SK-N-SH (cell line): ENCODE data around the gene ABHD10. TPM values are rescaled to one million over a fixed set of nuclear protein-coding genes. Genes with fewer than 3 reads are reported as not detected.
A peak's percentile ranks its signal among the peaks of the same experiment; 100 is the strongest.

ENCODE experiments used
- CTCF ChIA-PET: fragments of 300-600, 350-600 bp; formaldehyde crosslinking; extraction: SDS; loops from one replicate; lab custom pipeline; 2021; lab: Yijun Ruan, JAX
- POLR2A ChIA-PET: fragments of 350-600 bp; sonication (Branson Sonifier 250); formaldehyde crosslinking; extraction: SDS; loops from one replicate; lab custom pipeline; 2020; ENCODE audit warnings: antibody characterized with exemption, inconsistent platforms; lab: Yijun Ruan, JAX
- DNase-seq: peaks from one replicate; pipeline ENCODE4 v3.0.0; 2012
- H2AFZ ChIP-seq: fragments of 200-600 bp; sonication (generic); 2 replicates; pipeline ENCODE4 v1.8.1; 2016; ENCODE audit warnings: antibody characterized with exemption, mild to moderate bottlenecking, low read depth
- H3F3A ChIP-seq: fragments of 200-600 bp; sonication (generic); replicated peaks from 2 replicates; pipeline ENCODE3; 2016; ENCODE audit warnings: antibody characterized with exemption, mild to moderate bottlenecking; ENCODE audit not compliant: insufficient read depth
- H3K27ac ChIP-seq, 2 experiments: fragments of 200-500 bp in 1 of 2; fragments of 200-600 bp in 1 of 2; sonication (Bioruptor generic) in 1 of 2; sonication (generic), shearing (Covaris generic) in 1 of 2; 2 replicates each; pipeline versions ENCODE4 v1.5.1 to v1.6.1; 2014 to 2016; ENCODE audit warnings: low read depth in 2 of 2, inconsistent platforms in 1 of 2, low read length in 1 of 2, mild to moderate bottlenecking in 1 of 2, mixed read lengths in 1 of 2
- H3K27me3 ChIP-seq: fragments of 200-600 bp; sonication (generic), shearing (Covaris generic); 2 replicates; pipeline ENCODE4 v1.6.1; 2016; ENCODE audit warnings: mixed run types; ENCODE audit not compliant: insufficient read depth
- H3K36me3 ChIP-seq, 2 experiments: fragments of 200-500 bp in 1 of 2; fragments of 200-600 bp in 1 of 2; sonication (Bioruptor generic) in 1 of 2; sonication (generic) in 1 of 2; replicated peaks in 1 of 2; 2 replicates each; pipeline versions ENCODE3 to v1.5.1; 2014 to 2016; ENCODE audit warnings: low read length in 1 of 2, mild to moderate bottlenecking in 1 of 2; ENCODE audit not compliant: insufficient read depth in 2 of 2, control insufficient read depth in 1 of 2
- H3K4me1 ChIP-seq, 2 experiments: fragments of 200-500 bp in 1 of 2; fragments of 200-600 bp in 1 of 2; sonication (Bioruptor generic) in 1 of 2; sonication (generic), shearing (Covaris generic) in 1 of 2; 2 replicates each; pipeline versions ENCODE4 v1.5.1 to v1.6.1; 2014 to 2016; ENCODE audit warnings: low read depth in 1 of 2, low read length in 1 of 2, mixed run types in 1 of 2; ENCODE audit not compliant: insufficient read depth in 2 of 2, control insufficient read depth in 1 of 2
- H3K4me2 ChIP-seq: fragments of 200-600 bp; sonication (generic), shearing (Covaris generic); 2 replicates; pipeline ENCODE4 v1.6.1; 2017; ENCODE audit warnings: mixed run types
- H3K4me3 ChIP-seq, 2 experiments: fragments of 200-500 bp in 1 of 2; fragments of 200-600 bp in 1 of 2; sonication (Bioruptor generic) in 1 of 2; sonication (generic), shearing (Covaris generic) in 1 of 2; 2 replicates each; pipeline versions ENCODE4 v1.5.1 to v1.8.1; 2014 to 2016; ENCODE audit warnings: low read depth in 2 of 2, inconsistent platforms in 1 of 2, low read length in 1 of 2, mild to moderate bottlenecking in 1 of 2, mixed read lengths in 1 of 2, moderate library complexity in 1 of 2
- H3K79me2 ChIP-seq: fragments of 200-600 bp; sonication (generic); 2 replicates; pipeline ENCODE4 v1.8.1; 2017; ENCODE audit warnings: mild to moderate bottlenecking; ENCODE audit not compliant: insufficient read depth
- H3K9ac ChIP-seq: fragments of 200-600 bp; sonication (generic); 2 replicates; pipeline ENCODE4 v1.6.1; 2017; ENCODE audit warnings: mixed run types
- H3K9me2 ChIP-seq: fragments of 200-600 bp; sonication (generic); 2 replicates; pipeline ENCODE4 v1.6.1; 2017; ENCODE audit warnings: mixed run types
- H3K9me3 ChIP-seq: fragments of 200-600 bp; sonication (generic); 2 replicates; pipeline ENCODE4 v1.6.1; 2017; ENCODE audit warnings: mixed run types, mild to moderate bottlenecking, moderate library complexity
- H4K20me1 ChIP-seq: fragments of 200-600 bp; sonication (generic); 2 replicates; pipeline ENCODE4 v1.6.1; 2017; ENCODE audit warnings: mild to moderate bottlenecking, mixed run types; ENCODE audit not compliant: insufficient read depth
- CHD2 ChIP-seq: fragments of 150-350 bp; IDR thresholded peaks from 2 replicates; pipeline ENCODE4 v1.6.1; 2018; ENCODE audit warnings: low read length; ENCODE audit not compliant: partially characterized antibody
- EP300 ChIP-seq, 2 experiments: IDR thresholded peaks; 2 replicates each; pipeline versions ENCODE4 v1.4.0 to v1.6.1; 2012; ENCODE audit warnings: borderline replicate concordance in 1 of 2, low read depth in 1 of 2, low read length in 1 of 2
- EZH2phosphoT487 ChIP-seq: fragments of 200-600 bp; sonication (generic); IDR thresholded peaks from 2 replicates; pipeline ENCODE4 v1.6.1; 2017; ENCODE audit warnings: low read depth, mixed run types, mild to moderate bottlenecking, antibody characterized with exemption, moderate library complexity, borderline replicate concordance
- FOXJ3 ChIP-seq: sonication (generic); formaldehyde crosslinking; IDR thresholded peaks from 2 replicates; pipeline ENCODE4 v1.5.1; 2020; ENCODE audit warnings: mild to moderate bottlenecking, missing genetic modification reagents
- FOXM1 ChIP-seq: IDR thresholded peaks from 2 replicates; pipeline ENCODE4 v1.4.0; 2012; ENCODE audit warnings: low read depth, mild to moderate bottlenecking
- MEF2A ChIP-seq: IDR thresholded peaks from 2 replicates; pipeline ENCODE4 v1.4.0; 2012; ENCODE audit warnings: low read depth, borderline replicate concordance
- NFIC ChIP-seq: IDR thresholded peaks from 2 replicates; pipeline ENCODE4 v1.4.0; 2012; ENCODE audit warnings: borderline replicate concordance
- TAF1 ChIP-seq: IDR thresholded peaks from 2 replicates; pipeline ENCODE4 v1.6.1; 2012; ENCODE audit warnings: low read depth, mild to moderate bottlenecking, low read length, moderate library complexity, borderline replicate concordance
- TCF12 ChIP-seq: IDR thresholded peaks from 2 replicates; pipeline ENCODE4 v1.4.0; 2012
- TEAD4 ChIP-seq: IDR thresholded peaks from 2 replicates; pipeline ENCODE4 v1.4.0; 2012; ENCODE audit warnings: mild to moderate bottlenecking, borderline replicate concordance; ENCODE audit not compliant: insufficient read depth
- YY1 ChIP-seq: IDR thresholded peaks from 2 replicates; pipeline ENCODE4 v1.4.0; 2012; ENCODE audit warnings: low read depth, mild to moderate bottlenecking
- WGBS: methylation state at CpG from one replicate; pipeline ENCODE4 v1.1.6; 2017; ENCODE audit warnings: low lambda C conversion rate; 5-methylcytosine and 5-hydroxymethylcytosine counted together
- polyA plus RNA-seq, 3 experiments: library from polyadenylated mRNA; depleted of rRNA; stranded (reverse); fragments of >200 nt; gene quantifications; 2 replicates each; pipeline ENCODE4 v1.2.3, GENCODE V29; 2012
- TF ChIP-seq, protein P1 (sequence below): IDR thresholded peaks from 2 replicates; pipeline ENCODE4; 2012
- TF ChIP-seq, protein P2 (sequence below): IDR thresholded peaks from 2 replicates; pipeline ENCODE4 v1.6.1; 2012; ENCODE audit warnings: mild to moderate bottlenecking, low read depth, low read length, moderate library complexity
- TF ChIP-seq, protein P3 (sequence below): fragments of 200-600 bp; sonication (generic); IDR thresholded peaks from 2 replicates; pipeline ENCODE4 v1.6.1; 2017; ENCODE audit warnings: antibody characterized with exemption, mild to moderate bottlenecking, moderate library complexity
- TF ChIP-seq, protein P4 (sequence below): fragments of 150-350 bp; IDR thresholded peaks from 2 replicates; pipeline ENCODE4 v1.6.1; 2016; ENCODE audit warnings: mild to moderate bottlenecking, low read depth, low read length

The ABHD10 gene
- polyA plus RNA-seq, 1 of the 3 experiments (the other 2 are of a cell fraction), result 14.8 TPM

DNA sequence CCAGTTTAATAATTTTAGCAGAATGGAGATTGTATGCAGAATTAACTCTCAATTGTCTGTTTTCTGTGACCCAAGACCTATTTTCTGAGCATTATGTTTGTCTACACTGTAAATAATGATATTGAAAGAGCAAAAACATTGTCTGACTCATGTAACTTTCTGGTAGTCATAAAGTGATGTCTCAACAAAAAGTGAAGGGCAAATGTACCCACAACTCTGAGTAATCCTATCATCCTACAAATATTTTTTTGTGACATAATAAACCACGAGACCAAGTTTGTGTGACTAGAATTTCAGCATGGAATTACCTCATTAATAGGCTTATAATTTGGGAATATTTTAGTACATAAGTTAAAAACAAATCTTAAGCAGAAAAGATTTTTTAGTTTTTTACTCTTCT lies 15.4 kb upstream of the ABHD10 start (continued):
- TF ChIP-seq, protein P1, sequence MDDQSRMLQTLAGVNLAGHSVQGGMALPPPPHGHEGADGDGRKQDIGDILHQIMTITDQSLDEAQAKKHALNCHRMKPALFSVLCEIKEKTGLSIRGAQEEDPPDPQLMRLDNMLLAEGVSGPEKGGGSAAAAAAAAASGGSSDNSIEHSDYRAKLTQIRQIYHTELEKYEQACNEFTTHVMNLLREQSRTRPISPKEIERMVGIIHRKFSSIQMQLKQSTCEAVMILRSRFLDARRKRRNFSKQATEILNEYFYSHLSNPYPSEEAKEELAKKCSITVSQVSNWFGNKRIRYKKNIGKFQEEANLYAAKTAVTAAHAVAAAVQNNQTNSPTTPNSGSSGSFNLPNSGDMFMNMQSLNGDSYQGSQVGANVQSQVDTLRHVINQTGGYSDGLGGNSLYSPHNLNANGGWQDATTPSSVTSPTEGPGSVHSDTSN, result peak; percentile 57; the same call in 1 of the 2 replicates
- TF ChIP-seq NFIC (no peak), FOXJ3 (CRISPR knock-in tag) (no peak), TCF12 (peak; percentile 59)
- TF ChIP-seq, all 33 proteins: peak for 5

DNA sequence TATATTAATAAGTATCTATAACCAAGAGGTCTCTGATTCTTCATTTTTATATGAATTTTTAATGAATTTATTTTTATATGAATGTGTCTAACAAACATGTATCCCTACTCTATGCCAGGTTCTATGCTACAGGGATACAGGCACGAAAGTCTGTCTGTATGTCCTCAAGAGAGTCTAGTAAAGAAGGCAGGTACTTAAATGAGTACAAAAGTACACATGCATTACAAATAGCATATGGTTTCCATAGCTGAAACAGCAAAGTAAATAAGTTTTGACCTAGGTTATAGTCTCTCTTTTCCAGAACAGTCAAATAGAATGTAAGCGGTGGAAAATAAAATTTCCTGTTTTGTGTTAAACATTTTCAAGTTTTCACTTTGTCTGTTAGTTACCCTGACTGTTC lies 13.3 kb upstream of the ABHD10 start:
- 96% methylated on average over 2 of the region's 2 CpGs for WGBS
- Histone ChIP-seq H3F3A (peaks cover 42% of the 10 kb centered on the region), H3K4me2 (no peak overlapping the region), H3K9ac (no peak overlapping the region), H3K9me3 (no peaks in the 10 kb centered on the region), H3K9me2 (no peaks in the 10 kb centered on the region), H3K79me2 (no peaks in the 10 kb centered on the region), H3K27ac (no peak overlapping the region), H3K36me3 (peaks cover 29 to 67% of the 10 kb centered on the region in 2 experiments), H3K4me3 (no peak overlapping the region), H3K4me1 (peaks cover 2 to 7% of the 10 kb centered on the region in 2 experiments; a peak in 2 of 4 replicates), H4K20me1 (no peaks in the 10 kb centered on the region), H3K27me3 (no peaks in the 10 kb centered on the region), H2AFZ (no peak overlapping the region)
- no peak for TF ChIP-seq TEAD4
- TF ChIP-seq, protein P2, sequence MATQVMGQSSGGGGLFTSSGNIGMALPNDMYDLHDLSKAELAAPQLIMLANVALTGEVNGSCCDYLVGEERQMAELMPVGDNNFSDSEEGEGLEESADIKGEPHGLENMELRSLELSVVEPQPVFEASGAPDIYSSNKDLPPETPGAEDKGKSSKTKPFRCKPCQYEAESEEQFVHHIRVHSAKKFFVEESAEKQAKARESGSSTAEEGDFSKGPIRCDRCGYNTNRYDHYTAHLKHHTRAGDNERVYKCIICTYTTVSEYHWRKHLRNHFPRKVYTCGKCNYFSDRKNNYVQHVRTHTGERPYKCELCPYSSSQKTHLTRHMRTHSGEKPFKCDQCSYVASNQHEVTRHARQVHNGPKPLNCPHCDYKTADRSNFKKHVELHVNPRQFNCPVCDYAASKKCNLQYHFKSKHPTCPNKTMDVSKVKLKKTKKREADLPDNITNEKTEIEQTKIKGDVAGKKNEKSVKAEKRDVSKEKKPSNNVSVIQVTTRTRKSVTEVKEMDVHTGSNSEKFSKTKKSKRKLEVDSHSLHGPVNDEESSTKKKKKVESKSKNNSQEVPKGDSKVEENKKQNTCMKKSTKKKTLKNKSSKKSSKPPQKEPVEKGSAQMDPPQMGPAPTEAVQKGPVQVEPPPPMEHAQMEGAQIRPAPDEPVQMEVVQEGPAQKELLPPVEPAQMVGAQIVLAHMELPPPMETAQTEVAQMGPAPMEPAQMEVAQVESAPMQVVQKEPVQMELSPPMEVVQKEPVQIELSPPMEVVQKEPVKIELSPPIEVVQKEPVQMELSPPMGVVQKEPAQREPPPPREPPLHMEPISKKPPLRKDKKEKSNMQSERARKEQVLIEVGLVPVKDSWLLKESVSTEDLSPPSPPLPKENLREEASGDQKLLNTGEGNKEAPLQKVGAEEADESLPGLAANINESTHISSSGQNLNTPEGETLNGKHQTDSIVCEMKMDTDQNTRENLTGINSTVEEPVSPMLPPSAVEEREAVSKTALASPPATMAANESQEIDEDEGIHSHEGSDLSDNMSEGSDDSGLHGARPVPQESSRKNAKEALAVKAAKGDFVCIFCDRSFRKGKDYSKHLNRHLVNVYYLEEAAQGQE, result no peak
- ChIA-PET POLR2A (no interaction called here), CTCF (interaction anchor here (0.5 to 12.2 kb wide), 7 partner anchors 12 to 247 kb away, joined by 3 to 255 read pairs (median 3); no protein-coding TSS in a partner anchor)
- DNase-seq, result no peak

DNA sequence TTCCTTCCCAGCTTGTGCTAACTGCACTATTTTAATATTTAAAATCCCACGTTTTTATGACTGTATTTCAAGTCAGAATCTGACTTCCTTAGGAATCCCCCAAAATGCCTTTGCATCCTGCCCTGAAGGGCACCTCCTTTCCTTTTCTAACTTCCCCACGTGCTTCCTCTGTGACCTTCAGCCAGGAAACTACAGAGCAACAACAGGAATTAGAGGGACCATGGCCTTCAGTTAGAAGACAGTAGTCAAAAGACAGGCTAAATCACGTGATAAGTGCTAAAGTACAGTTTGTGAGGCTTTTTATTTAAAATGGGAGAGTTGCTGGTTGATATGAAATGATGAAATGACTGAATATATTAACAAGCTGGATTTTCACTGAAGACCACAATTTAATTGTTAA lies 11.8 kb upstream of the ABHD10 start:
- no peak overlapping the region for H3K4me2 ChIP-seq
- H4K20me1 ChIP-seq, result no peaks in the 10 kb centered on the region
- CTCF ChIA-PET, result interaction anchor here (1.0 to 12.2 kb wide), 31 partner anchors 10 to 394 kb away, joined by 3 to 255 read pairs (median 5); partner anchors contain the start of genes PHLDB2 and TAGLN3
- H3K4me1 ChIP-seq, result peaks cover 2 to 7% of the 10 kb centered on the region in 2 experiments; a peak in 2 of 4 replicates
- H3K36me3 ChIP-seq, result peaks cover 40 to 60% of the 10 kb centered on the region in 2 experiments
- peaks cover 33% of the 10 kb centered on the region for H3F3A ChIP-seq
- peak overlapping the region in 1 of 2 experiments; percentile 50; a peak in 2 of 4 replicates for H3K27ac ChIP-seq
- no peak overlapping the region for H2AFZ ChIP-seq
- H3K27me3 ChIP-seq, result no peaks in the 10 kb centered on the region
- H3K9me3 ChIP-seq, result no peaks in the 10 kb centered on the region
- H3K9ac ChIP-seq, result peak overlapping the region; percentile 5; the same call in 1 of the 2 replicates
- POLR2A ChIA-PET, result interaction anchor here (0.6 kb wide), 1 partner anchor 12 kb away, joined by 3 read pairs; the partner anchor contains the start of gene ABHD10
- no peaks in the 10 kb centered on the region for H3K79me2 ChIP-seq
- no peak overlapping the region for H3K4me3 ChIP-seq
- DNase-seq, result no peak
- H3K9me2 ChIP-seq, result no peaks in the 10 kb centered on the region
- whole genome bisulfite sequencing, result 42% methylated on average over 3 of the region's 3 CpGs
- TF ChIP-seq TCF12 (no peak), CHD2 (no peak), FOXJ3 (CRISPR knock-in tag) (no peak), FOXM1 (no peak), TAF1 (no peak), EP300 (IDR thresholded peaks at IDR 0.05; ENCODE audit: borderline replicate concordance in 1 of 2, low read depth in 1 of 2, low read length in 1 of 2) (no peak), YY1 (no peak), EZH2phosphoT487 (no peak), MEF2A (no peak)
- TF ChIP-seq, protein P1, result no peak
- TF ChIP-seq, protein P3, sequence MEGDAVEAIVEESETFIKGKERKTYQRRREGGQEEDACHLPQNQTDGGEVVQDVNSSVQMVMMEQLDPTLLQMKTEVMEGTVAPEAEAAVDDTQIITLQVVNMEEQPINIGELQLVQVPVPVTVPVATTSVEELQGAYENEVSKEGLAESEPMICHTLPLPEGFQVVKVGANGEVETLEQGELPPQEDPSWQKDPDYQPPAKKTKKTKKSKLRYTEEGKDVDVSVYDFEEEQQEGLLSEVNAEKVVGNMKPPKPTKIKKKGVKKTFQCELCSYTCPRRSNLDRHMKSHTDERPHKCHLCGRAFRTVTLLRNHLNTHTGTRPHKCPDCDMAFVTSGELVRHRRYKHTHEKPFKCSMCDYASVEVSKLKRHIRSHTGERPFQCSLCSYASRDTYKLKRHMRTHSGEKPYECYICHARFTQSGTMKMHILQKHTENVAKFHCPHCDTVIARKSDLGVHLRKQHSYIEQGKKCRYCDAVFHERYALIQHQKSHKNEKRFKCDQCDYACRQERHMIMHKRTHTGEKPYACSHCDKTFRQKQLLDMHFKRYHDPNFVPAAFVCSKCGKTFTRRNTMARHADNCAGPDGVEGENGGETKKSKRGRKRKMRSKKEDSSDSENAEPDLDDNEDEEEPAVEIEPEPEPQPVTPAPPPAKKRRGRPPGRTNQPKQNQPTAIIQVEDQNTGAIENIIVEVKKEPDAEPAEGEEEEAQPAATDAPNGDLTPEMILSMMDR, result no peak
- TF ChIP-seq, protein P4, sequence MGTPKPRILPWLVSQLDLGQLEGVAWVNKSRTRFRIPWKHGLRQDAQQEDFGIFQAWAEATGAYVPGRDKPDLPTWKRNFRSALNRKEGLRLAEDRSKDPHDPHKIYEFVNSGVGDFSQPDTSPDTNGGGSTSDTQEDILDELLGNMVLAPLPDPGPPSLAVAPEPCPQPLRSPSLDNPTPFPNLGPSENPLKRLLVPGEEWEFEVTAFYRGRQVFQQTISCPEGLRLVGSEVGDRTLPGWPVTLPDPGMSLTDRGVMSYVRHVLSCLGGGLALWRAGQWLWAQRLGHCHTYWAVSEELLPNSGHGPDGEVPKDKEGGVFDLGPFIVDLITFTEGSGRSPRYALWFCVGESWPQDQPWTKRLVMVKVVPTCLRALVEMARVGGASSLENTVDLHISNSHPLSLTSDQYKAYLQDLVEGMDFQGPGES, result no peak
